ENCODE measurements around the gene PPT2. TPM values are rescaled to one million over a fixed set of nuclear protein-coding genes. Genes with fewer than 3 reads are reported as not detected.

Gene PPT2
- total and polyA plus RNA-seq, 2 of the 13 experiments (the other 11 are each of a cell fraction or from before 2014, with no cell fraction given): 39.2 to 61.8 TPM

GRCh38 chr6:32194825-32195651, 41.1 kb downstream of the PPT2 start (continued):
- TF ChIP-seq, protein P1, sequence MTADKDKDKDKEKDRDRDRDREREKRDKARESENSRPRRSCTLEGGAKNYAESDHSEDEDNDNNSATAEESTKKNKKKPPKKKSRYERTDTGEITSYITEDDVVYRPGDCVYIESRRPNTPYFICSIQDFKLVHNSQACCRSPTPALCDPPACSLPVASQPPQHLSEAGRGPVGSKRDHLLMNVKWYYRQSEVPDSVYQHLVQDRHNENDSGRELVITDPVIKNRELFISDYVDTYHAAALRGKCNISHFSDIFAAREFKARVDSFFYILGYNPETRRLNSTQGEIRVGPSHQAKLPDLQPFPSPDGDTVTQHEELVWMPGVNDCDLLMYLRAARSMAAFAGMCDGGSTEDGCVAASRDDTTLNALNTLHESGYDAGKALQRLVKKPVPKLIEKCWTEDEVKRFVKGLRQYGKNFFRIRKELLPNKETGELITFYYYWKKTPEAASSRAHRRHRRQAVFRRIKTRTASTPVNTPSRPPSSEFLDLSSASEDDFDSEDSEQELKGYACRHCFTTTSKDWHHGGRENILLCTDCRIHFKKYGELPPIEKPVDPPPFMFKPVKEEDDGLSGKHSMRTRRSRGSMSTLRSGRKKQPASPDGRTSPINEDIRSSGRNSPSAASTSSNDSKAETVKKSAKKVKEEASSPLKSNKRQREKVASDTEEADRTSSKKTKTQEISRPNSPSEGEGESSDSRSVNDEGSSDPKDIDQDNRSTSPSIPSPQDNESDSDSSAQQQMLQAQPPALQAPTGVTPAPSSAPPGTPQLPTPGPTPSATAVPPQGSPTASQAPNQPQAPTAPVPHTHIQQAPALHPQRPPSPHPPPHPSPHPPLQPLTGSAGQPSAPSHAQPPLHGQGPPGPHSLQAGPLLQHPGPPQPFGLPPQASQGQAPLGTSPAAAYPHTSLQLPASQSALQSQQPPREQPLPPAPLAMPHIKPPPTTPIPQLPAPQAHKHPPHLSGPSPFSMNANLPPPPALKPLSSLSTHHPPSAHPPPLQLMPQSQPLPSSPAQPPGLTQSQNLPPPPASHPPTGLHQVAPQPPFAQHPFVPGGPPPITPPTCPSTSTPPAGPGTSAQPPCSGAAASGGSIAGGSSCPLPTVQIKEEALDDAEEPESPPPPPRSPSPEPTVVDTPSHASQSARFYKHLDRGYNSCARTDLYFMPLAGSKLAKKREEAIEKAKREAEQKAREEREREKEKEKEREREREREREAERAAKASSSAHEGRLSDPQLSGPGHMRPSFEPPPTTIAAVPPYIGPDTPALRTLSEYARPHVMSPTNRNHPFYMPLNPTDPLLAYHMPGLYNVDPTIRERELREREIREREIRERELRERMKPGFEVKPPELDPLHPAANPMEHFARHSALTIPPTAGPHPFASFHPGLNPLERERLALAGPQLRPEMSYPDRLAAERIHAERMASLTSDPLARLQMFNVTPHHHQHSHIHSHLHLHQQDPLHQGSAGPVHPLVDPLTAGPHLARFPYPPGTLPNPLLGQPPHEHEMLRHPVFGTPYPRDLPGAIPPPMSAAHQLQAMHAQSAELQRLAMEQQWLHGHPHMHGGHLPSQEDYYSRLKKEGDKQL (CRISPR knock-in tag; IDR thresholded peaks at IDR 0.05; ENCODE audit: low read depth): no peak
- TF ChIP-seq SIX4 (CRISPR knock-in tag; IDR thresholded peaks at IDR 0.05): no peak
- no peak for TF ChIP-seq ZNF207 (IDR thresholded peaks at IDR 0.05; ENCODE audit: borderline replicate concordance)
- TF ChIP-seq ZBTB42 (CRISPR knock-in tag; IDR thresholded peaks at IDR 0.05): no peak
- no peak for TF ChIP-seq SKI (IDR thresholded peaks at IDR 0.05; ENCODE audit: partially characterized antibody)
- TF ChIP-seq FOXK1 (CRISPR knock-in tag; IDR thresholded peaks at IDR 0.05; ENCODE audit: borderline replicate concordance, low read depth): 0 out of 2 replicates have a peak, but pooled peaks have one; percentile 7
- TF ChIP-seq, protein P2, sequence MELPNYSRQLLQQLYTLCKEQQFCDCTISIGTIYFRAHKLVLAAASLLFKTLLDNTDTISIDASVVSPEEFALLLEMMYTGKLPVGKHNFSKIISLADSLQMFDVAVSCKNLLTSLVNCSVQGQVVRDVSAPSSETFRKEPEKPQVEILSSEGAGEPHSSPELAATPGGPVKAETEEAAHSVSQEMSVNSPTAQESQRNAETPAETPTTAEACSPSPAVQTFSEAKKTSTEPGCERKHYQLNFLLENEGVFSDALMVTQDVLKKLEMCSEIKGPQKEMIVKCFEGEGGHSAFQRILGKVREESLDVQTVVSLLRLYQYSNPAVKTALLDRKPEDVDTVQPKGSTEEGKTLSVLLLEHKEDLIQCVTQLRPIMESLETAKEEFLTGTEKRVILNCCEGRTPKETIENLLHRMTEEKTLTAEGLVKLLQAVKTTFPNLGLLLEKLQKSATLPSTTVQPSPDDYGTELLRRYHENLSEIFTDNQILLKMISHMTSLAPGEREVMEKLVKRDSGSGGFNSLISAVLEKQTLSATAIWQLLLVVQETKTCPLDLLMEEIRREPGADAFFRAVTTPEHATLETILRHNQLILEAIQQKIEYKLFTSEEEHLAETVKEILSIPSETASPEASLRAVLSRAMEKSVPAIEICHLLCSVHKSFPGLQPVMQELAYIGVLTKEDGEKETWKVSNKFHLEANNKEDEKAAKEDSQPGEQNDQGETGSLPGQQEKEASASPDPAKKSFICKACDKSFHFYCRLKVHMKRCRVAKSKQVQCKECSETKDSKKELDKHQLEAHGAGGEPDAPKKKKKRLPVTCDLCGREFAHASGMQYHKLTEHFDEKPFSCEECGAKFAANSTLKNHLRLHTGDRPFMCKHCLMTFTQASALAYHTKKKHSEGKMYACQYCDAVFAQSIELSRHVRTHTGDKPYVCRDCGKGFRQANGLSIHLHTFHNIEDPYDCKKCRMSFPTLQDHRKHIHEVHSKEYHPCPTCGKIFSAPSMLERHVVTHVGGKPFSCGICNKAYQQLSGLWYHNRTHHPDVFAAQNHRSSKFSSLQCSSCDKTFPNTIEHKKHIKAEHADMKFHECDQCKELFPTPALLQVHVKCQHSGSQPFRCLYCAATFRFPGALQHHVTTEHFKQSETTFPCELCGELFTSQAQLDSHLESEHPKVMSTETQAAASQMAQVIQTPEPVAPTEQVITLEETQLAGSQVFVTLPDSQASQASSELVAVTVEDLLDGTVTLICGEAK (IDR thresholded peaks at IDR 0.05): no peak
- TF ChIP-seq, protein P2 (CRISPR knock-in tag; IDR thresholded peaks at IDR 0.05): no peak
- TF ChIP-seq SMC3 (IDR thresholded peaks at IDR 0.05; ENCODE audit: low read length): peak; percentile 45
- TF ChIP-seq RBAK (CRISPR knock-in tag; IDR thresholded peaks at IDR 0.05): no peak
- TF ChIP-seq, protein P3, sequence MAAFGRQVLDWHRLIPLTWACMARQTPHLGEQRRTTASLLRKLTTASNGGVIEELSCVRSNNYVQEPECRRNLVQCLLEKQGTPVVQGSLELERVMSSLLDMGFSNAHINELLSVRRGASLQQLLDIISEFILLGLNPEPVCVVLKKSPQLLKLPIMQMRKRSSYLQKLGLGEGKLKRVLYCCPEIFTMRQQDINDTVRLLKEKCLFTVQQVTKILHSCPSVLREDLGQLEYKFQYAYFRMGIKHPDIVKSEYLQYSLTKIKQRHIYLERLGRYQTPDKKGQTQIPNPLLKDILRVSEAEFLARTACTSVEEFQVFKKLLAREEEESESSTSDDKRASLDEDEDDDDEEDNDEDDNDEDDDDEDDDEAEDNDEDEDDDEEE (CRISPR knock-in tag; IDR thresholded peaks at IDR 0.05): no peak
